GM21786 (cell line): ENCODE data around the gene DEFB131B.
"Not testable (repeated sequence)": the region's sequence is repeated elsewhere in the genome, so short reads cannot be mapped to it uniquely, and the experiment has no call there.

Source experiments
- ATAC-seq: cut with Tn5 transposase; IDR thresholded peaks from one replicate; pipeline ENCODE4 v1.9.1; 2021; ENCODE audit not compliant: unreplicated experiment

DEFB131B gene

DNA sequence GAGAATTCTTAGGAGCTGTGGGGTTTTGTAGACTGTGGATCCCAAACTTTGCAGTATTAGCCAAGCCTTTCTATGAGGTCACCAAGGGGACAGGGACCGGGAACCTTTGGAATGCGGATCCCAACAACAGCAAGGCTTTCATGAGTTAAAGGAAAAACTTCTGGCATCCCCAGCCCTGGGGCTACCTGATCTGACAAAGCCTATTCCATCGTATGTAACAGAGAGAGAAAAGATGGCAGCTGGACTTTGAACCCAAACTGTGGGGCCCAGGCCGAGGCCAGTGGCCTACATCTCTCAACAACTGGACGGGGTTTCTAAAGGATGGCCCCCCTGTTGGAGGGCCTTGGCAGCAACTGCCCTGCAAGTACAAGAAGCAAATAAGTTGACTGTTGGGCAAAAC, 32.5 kb downstream of the DEFB131B start:
- ATAC-seq, result not testable (repeated sequence)

GRCh38 chr11:71911321-71911985, 33.2 kb downstream of the DEFB131B start:
- ATAC-seq, result not testable (repeated sequence)

DNA sequence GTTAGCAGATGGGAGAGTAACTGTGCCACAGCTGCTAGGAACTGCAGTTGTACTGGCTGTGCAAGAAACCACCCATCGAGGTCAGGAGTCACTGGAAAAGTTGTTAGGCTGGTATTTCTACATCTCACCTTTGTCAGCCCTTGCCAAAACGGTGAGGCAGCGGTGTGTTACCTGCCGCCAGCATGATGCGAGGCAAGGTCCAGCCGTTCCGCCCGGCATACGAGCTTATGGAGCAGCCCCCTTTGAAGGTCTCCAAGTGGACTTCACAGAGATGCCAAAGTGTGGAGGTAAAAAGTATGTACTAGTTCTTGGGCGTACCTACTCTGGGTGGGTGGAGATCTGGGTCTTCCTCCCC, 33.7 kb downstream of the DEFB131B start:
- ATAC-seq, result not testable (repeated sequence)

GRCh38 chr11:71913756-71914526, 35.7 kb downstream of the DEFB131B start:
- ATAC-seq, result no peak

- no peak for ATAC-seq
Observed at GRCh38 chr11:71914617-71915189, 36.5 kb downstream of the DEFB131B start.

DNA sequence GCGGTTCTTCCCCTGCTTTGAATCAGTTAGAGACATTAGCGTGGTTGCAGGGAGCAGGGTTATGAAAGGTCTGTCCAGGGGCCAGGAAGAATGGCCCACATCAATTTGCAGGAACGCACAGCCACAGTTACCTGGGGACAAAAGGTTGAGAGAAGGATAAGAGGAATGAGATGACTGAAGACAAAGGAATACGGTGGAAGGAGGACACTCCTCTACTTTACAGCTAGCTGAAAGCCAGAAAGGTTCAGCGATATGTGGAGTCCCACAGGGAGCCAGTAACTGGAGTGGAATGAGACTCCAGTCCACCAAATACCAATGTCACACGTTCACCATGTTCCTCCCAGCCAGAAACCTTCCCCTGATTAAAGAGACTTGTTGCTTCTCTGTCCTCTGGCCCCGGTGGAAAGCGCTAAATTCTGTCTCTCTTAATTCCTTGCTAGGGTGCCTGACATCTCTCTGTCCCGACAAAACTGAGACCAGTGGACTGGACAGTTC, 39.4 kb downstream of the DEFB131B start:
- ATAC-seq, result no peak

GRCh38 chr11:71927820-71928736, 49.8 kb downstream of the DEFB131B start, which contains the start of gene XNDC1N:
XNDC1N (minus strand) TSS chr11:71928594; CDS start chr11:71923353, 5,241 bp downstream.
- ATAC-seq, result peak; percentile 77

DNA sequence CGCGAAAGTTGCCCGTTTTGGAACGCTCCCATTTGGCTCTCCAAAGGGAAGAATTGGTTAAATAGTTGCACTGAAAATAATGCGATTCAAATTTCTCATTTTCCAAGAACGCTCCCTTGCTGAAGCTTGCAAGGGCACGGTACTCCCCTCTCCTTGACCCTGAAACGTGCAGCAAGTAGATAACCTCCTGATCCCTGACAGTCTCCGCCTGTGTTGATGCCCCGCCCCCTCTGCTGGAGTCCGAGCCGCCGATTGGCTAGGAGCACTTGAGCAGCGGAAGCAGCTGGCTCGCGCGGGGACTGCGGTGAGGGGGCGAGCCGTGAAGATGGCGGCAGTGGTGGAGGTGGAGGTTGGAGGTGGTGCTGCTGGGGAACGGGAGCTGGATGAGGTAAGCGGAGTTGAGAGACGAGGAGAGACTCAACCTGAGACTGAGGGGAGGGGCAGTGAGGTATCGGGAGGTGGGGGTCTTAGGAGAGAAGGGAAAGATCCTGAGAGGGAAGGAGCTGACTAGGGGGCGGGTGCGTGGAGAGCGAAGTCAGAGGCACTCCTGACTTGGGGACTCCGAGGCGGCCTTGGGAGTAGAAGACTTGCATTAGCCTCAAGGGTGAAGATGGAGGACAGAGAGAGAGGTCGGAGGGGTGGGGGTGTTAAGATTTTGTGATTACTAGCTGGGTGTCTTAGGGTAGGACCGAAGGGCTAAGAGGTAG, 50.6 kb downstream of the DEFB131B start, which contains the start of gene RNF121:
RNF121 (plus strand) TSS at position 310 of the 707 bp plus-strand sequence; CDS start at position 326, 16 bp downstream.
- peak; percentile 80 for ATAC-seq

- no peak for ATAC-seq
Observed at GRCh38 chr11:71929491-71929890, 51.2 kb downstream of the DEFB131B start.

GRCh38 chr11:71930556-71931244, 52.4 kb downstream of the DEFB131B start:
- ATAC-seq, result no peak

DNA sequence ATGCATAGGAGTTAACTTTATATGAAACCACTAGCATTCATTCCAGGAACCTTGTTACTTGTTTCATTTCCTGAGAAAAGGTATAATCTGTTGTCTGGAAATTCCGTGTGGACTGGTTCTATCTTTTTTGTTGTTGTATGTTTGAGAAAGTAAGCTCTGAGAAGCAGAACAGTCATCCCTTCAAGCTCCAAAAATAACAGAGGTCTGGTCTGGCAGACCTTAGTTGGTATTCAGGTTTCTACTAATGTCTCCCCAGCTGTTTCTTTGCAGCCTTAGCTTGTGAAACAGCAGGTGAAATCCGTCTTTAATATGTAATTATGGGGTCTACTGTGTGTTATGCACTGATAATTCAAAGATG, 53.0 kb downstream of the DEFB131B start:
- no peak for ATAC-seq

- ATAC-seq, result no peak
Observed at GRCh38 chr11:71933141-71933933, 55.1 kb downstream of the DEFB131B start.
